ENCODE results near the gene SLC39A9.

The SLC39A9 gene

GRCh38 chr14:69505338-69506240 lies 107.1 kb downstream of the SLC39A9 start:
- DNase-seq: no peak

GRCh38 chr14:69506241-69506595 lies 107.7 kb downstream of the SLC39A9 start:
- no peak for DNase-seq

Data from effector CD8-positive, alpha-beta T cell (primary cell).